Large intestine (tissue), 3 donors: ENCODE measurements around the gene ARL17A. TPM values are rescaled to one million over a fixed set of nuclear protein-coding genes. Genes with fewer than 3 reads are reported as not detected.
"Not testable (repeated sequence)": the region's sequence is repeated elsewhere in the genome, so short reads cannot be mapped to it uniquely, and the experiment has no call there.

Experiments
- DNase-seq, 2 donors: peaks; one replicate each; pipeline versions ENCODE4 v3.0.0 to v3.0.0-alpha.2; 2013
- H3K27ac ChIP-seq: one replicate; pipeline ENCODE4 v1.5.1; 2013; ENCODE audit warnings: low read length
- H3K27me3 ChIP-seq: 2 replicates; pipeline ENCODE4 v1.6.1; 2013; ENCODE audit warnings: low read length; ENCODE audit not compliant: control insufficient read depth, insufficient read depth
- H3K36me3 ChIP-seq: 2 replicates; pipeline ENCODE4 v1.6.1; 2013; ENCODE audit warnings: low read length; ENCODE audit not compliant: control insufficient read depth, insufficient read depth
- H3K4me1 ChIP-seq: one replicate; pipeline ENCODE4 v1.6.1; 2013; ENCODE audit warnings: low read length; ENCODE audit not compliant: control insufficient read depth, insufficient read depth
- H3K4me3 ChIP-seq: one replicate; pipeline ENCODE4 v1.5.1; 2013; ENCODE audit warnings: low read length
- H3K9me3 ChIP-seq: one replicate; pipeline ENCODE4 v1.6.1; 2013; ENCODE audit warnings: mild to moderate bottlenecking, low read depth, low read length, moderate library complexity; ENCODE audit not compliant: control insufficient read depth
- WGBS: methylation state at CpG from one replicate; pipeline ENCODE4 v1.1.5; 2013; ENCODE audit warnings: low lambda C conversion rate; ENCODE audit not compliant: insufficient coverage; 5-methylcytosine and 5-hydroxymethylcytosine counted together
- polyA plus RNA-seq: library from polyadenylated mRNA; unstranded; fragments of 120-200 nt; gene quantifications from one replicate; pipeline ENCODE4 v1.2.1, GENCODE V29; 2013

Gene ARL17A
- polyA plus RNA-seq, 1 donor, result 27.8 TPM

GRCh38 chr17:46560048-46560447 lies 19.4 kb downstream of the ARL17A start:
- not testable (repeated sequence) for H3K27ac ChIP-seq

GRCh38 chr17:46559155-46559554 lies 20.3 kb downstream of the ARL17A start:
- not testable (repeated sequence) for H3K27me3 ChIP-seq, H3K9me3 ChIP-seq
- WGBS, result no CpG with 5 or more reads among the region's 20 CpGs

More at GRCh38 chr17:46560048-46560447, 19.4 kb downstream of the ARL17A start:
- H3K4me3 ChIP-seq, H3K9me3 ChIP-seq, DNase-seq, H3K4me1 ChIP-seq, H3K27me3 ChIP-seq, H3K36me3 ChIP-seq: not testable (repeated sequence)
- WGBS, result no CpG with 5 or more reads among the region's 3 CpGs

GRCh38 chr17:46548607-46549006 lies 30.9 kb downstream of the ARL17A start:
- no CpG with 5 or more reads among the region's 10 CpGs for WGBS
- not testable (repeated sequence) for DNase-seq

More at GRCh38 chr17:46559155-46559554, 20.3 kb downstream of the ARL17A start:
- DNase-seq, H3K4me1 ChIP-seq, H3K27ac ChIP-seq, H3K36me3 ChIP-seq, H3K4me3 ChIP-seq: not testable (repeated sequence)

GRCh38 chr17:46534716-46535115 lies 44.8 kb downstream of the ARL17A start:
- H3K9me3 ChIP-seq, H3K4me3 ChIP-seq, H3K4me1 ChIP-seq, DNase-seq, H3K27ac ChIP-seq, H3K27me3 ChIP-seq, H3K36me3 ChIP-seq: not testable (repeated sequence)
- WGBS, result 100% methylated on average over 1 of the region's 22 CpGs

More at GRCh38 chr17:46548607-46549006, 30.9 kb downstream of the ARL17A start:
- H3K27ac ChIP-seq, H3K36me3 ChIP-seq, H3K9me3 ChIP-seq, H3K4me1 ChIP-seq, H3K4me3 ChIP-seq, H3K27me3 ChIP-seq: not testable (repeated sequence)

- H3K9me3 ChIP-seq, DNase-seq, H3K4me3 ChIP-seq, H3K27ac ChIP-seq, H3K27me3 ChIP-seq, H3K36me3 ChIP-seq, H3K4me1 ChIP-seq: not testable (repeated sequence)
- WGBS, result no CpG with 5 or more reads among the region's 11 CpGs
These were observed 67.3 kb downstream of the ARL17A start, which contains the start of gene LRRC37A2 for GRCh38 chr17:46512168-46512567. Gene LRRC37A2 (plus strand): TSS chr17:46512468. CDS start chr17:46512713, 245 bp downstream.

- not testable (repeated sequence) for H3K36me3 ChIP-seq, H3K9me3 ChIP-seq, DNase-seq, H3K4me1 ChIP-seq, H3K27me3 ChIP-seq, H3K27ac ChIP-seq, H3K4me3 ChIP-seq
- no CpG with 5 or more reads among the region's 7 CpGs for WGBS
These were observed 73.6 kb downstream of the ARL17A start for GRCh38 chr17:46505896-46506295.

- not testable (repeated sequence) for H3K9me3 ChIP-seq, H3K4me1 ChIP-seq, H3K36me3 ChIP-seq, H3K27me3 ChIP-seq, H3K27ac ChIP-seq, H3K4me3 ChIP-seq, DNase-seq
- no CpG with 5 or more reads among the region's 6 CpGs for WGBS
These were observed 79.9 kb downstream of the ARL17A start for GRCh38 chr17:46499437-46500139.

GRCh38 chr17:46492021-46492420 lies 87.5 kb downstream of the ARL17A start:
- WGBS, result no CpG with 5 or more reads among the region's 16 CpGs
- H3K4me3 ChIP-seq, result not testable (repeated sequence)

GRCh38 chr17:46481310-46481709 lies 98.2 kb downstream of the ARL17A start:
- WGBS, result no CpG with 5 or more reads among the region's 2 CpGs
- not testable (repeated sequence) for H3K27ac ChIP-seq, H3K36me3 ChIP-seq, H3K4me3 ChIP-seq, DNase-seq, H3K4me1 ChIP-seq, H3K27me3 ChIP-seq, H3K9me3 ChIP-seq

More at GRCh38 chr17:46492021-46492420, 87.5 kb downstream of the ARL17A start:
- H3K36me3 ChIP-seq, H3K9me3 ChIP-seq, H3K27me3 ChIP-seq, H3K4me1 ChIP-seq, H3K27ac ChIP-seq, DNase-seq: not testable (repeated sequence)

GRCh38 chr17:46478823-46479222 lies 100.7 kb downstream of the ARL17A start:
- not testable (repeated sequence) for DNase-seq, H3K27ac ChIP-seq, H3K4me1 ChIP-seq, H3K27me3 ChIP-seq, H3K9me3 ChIP-seq, H3K4me3 ChIP-seq, H3K36me3 ChIP-seq
- no CpG with 5 or more reads among the region's 3 CpGs for WGBS

- DNase-seq, H3K4me1 ChIP-seq, H3K27ac ChIP-seq, H3K36me3 ChIP-seq, H3K27me3 ChIP-seq, H3K4me3 ChIP-seq, H3K9me3 ChIP-seq: not testable (repeated sequence)
- no CpG with 5 or more reads among the region's 2 CpGs for WGBS
These were observed 103.9 kb downstream of the ARL17A start for GRCh38 chr17:46475583-46475982.
